Inferior parietal cortex (tissue), 1 donor: Measurements from ENCODE around the gene HPS4.
A peak's percentile ranks its signal among the peaks of the same experiment; 100 is the strongest.
"Not testable (repeated sequence)": the region's sequence is repeated elsewhere in the genome, so short reads cannot be mapped to it uniquely, and the experiment has no call there.

Experiments used
- DNase-seq: peaks from one replicate; pipeline ENCODE4 v3.0.0-alpha.2; 2016; ENCODE audit errors: extremely low spot score

The HPS4 gene

DNA sequence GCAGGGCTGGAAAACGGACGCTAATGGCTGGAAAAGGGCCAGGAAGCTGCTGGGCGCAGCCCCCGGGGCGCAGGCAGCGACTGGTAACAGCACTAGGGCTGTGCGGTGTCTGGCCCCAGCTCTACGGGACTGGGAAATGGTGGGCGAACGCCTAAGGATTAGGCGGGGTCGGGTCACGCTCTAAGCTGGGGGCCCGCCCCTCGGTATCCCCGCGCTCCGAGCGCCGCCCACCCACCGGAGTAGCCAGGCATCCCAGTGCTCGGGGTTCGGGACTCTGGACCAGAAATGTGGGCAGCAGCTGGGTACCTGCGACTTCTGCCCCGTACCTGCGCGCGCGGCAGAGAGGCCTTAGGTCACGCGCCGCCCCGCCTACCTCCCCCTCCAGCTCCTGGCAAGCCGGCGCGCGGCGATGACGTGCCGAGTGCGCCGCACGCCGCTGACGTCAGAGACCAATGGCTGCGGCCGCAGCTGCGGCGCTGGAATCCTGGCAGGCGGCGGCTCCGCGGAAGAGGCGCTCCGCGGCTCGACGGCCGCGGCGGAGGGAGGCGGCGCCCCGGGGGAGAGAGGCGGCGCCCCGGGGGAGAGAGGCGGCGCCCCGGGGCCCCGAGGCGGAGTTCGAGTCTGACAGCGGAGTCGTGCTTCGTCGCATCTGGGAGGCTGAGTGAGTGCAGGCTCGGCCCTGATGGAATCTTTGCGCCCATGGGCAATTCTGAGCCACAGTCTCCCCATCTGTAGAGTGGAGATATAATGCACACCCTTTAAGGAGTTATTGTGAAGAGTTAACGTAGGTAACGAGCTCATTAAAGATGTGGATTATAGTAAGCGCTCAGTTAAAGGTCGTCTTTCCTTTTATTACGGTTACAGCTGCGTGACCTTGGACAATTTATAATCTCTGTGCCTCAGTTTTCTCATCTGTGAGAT, at the start of gene HPS4, which contains the start of gene SRRD:
Gene HPS4 (minus strand): TSS at position 345 of the 921 bp plus-strand sequence. CDS start 2,021 bp downstream, outside the sequence.
Gene SRRD (plus strand): TSS at position 439 of the 921 bp plus-strand sequence. CDS start 14 bp downstream, at position 453.
- peak; percentile 87 for DNase-seq

DNA sequence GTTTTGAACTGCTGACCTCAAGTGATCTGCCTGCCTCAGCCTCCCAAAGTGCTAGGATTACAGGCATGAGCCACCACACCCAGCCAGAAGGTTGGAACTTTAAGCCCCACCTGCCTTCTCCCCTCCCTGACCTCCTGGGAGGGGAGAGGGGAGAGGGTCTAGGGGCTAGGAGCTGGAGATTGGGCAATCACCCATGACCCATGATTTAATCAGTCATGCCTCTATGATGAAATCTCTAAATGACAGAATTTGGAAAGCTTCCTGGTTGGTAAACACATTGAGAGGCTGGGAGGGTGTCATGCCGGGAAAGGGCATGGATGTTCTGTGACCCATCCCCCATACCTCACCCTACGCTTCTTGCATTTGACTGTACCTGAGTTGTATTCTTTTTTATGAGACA, 45.8 kb upstream of the HPS4 start:
- DNase-seq, result no peak

DNA sequence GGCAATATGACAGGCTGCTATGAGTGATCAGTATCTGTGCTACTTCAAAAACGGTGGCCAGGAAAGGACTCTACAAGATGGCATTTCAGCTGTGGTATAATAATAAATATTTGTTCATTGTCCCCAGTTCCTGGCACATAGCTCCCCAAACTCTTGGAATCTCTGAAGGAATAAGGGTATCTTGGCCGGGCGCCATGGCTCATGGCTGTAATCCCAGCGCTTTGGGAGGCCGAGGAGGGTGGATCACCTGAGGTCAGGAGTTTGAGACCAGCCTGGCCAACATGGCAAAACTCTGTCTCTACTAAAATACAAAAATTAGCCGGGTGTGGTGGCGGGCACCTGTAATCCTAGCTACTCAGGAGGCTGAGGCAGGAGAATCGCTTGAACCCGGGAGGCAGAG, 44.9 kb upstream of the HPS4 start:
- not testable (repeated sequence) for DNase-seq

DNA sequence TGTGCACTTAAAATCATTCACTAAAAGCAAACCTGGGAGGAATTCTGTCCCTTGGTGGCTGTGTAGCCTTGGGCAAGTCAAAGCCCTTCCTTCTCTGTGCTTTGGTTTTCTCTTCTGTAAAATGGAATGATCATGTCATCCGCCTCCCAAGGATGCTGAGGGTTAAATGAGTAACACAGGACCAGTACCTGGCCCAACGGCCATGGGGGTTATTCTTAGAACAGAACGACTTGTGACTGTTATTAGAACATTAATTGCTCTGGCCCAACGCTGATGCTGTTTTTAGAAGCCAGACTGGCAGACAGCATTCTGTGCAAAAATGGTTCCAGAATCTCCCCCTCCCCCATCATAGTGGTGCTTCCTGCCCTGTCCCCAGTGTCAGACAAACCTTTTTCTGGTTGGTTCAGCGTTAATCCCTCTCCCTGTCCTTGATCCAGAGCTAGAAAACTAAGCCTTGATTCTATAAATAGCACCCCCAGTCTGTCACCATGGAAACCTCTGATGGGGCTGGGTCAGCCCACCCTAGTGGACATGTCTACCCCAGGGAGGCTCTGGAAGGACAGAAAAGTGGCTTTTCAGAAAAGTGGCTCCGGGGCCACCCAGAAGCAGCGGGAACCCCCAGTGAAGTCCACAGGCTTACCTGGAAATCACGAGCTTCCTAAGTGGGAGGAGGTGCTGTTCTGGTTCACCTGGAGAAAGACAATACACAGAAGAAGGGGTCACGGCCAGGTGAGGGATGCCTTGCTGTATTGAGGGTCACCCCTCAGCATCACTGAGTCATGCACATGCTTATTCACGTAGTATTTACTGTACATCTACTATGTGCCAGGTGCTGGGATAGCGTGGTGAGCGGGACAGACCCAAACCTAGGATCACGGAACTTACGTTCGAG, 44.2 kb upstream of the HPS4 start:
- DNase-seq, result no peak

DNA sequence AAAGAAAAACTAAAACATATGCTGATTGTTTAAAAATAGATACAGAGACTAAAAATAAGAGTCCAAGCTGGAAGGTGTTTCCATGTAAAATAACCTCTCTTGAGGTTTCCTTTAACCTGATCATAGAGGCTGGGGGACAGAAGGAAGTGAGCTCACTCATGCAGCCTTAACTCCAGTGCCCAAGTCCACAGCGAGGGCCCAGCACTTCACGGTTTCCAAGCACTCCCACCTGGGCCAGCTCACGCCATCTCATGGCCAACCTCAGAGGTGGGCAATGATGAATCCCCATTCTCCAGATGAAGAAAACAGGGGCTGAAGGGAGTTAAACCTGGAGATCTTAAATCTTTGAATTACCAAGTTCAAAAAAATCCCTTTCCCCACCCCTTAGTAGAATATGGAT, 43.6 kb upstream of the HPS4 start:
- DNase-seq, result no peak

DNA sequence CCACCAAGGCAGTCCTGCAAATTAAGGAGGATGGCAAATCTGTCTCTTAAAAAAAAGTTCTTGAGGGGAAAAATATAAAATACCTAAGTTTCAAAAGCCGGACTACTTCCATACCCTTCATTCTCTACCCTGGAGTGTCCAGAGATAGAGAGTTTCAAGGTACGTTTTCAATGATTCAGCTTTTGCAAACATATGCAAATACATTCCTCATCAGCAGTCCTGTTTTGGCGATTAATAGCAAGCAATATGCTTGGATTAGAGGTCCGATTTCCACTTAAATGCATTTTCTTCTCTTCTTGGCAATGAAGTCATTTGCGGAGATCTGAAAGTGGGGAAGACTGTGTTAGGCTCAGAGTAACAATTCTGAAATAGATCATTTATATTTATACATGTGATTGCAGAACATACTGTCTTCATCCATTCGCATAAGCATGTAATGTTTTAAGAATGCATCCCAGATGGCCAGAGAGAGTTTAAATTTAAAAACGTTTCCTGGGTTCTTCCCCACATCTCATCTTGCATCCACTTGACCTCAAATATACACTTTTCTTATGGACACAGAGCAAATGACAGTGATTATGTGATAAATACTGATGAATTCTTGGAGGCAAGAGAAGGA, 42.5 kb upstream of the HPS4 start:
- DNase-seq, result peak; percentile 39

DNA sequence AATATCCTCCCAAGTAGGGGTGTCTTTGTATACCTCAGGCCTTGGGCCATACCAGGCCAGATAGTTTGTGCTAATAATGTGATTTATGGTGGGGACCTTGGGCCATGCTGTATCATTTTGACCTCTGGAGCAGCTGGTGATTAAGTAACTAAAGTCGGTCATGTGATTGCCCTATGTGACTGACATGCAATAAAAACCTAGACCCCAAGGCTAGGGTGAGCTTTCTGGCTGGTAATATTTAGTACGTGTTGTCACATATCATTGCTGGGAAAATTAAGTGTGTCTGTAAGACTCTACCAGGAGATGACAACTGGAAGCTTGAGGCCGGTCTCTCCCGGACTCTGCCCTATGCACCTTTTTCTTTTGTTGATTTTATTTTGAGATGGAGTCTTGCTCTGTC, 41.3 kb upstream of the HPS4 start:
- DNase-seq, result no peak

DNA sequence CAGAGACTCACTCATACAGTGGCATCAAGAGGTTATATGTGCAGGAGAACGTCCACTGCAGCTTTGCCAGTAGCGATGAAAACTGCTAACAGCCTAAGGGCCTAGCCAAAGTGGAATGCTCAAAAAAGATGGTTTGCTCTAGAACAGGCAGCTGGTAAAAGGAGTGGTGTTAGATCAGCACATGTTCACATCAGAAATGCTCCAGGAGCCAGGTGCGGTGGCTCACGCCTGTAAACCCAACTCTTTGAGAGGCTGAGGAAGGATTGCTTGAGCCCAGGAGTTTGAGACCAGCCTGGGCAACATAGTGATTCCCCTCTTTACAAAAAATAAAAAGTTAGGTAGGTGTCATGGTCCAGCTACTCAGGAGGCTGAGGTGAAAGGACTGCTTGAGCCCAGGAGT, 39.0 kb upstream of the HPS4 start:
- DNase-seq, result no peak

DNA sequence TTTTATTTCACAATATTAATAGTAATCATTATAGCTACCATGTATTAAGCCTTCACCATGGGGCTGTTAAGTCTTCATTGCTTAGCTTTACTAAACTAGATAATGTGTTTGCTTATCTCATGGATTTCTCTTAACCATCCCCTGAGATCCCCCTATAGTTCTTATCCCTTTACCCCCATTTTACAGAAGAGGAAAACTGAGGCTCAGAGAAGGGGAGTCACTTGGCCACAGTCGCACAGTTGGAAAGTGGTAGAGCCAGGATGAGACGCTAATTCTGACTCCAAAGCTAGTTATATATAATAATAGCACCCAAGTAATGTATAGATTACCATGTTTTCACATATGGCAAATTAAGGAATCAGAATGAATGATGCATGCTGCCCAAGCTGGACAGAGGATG, 38.4 kb upstream of the HPS4 start:
- DNase-seq, result no peak

DNA sequence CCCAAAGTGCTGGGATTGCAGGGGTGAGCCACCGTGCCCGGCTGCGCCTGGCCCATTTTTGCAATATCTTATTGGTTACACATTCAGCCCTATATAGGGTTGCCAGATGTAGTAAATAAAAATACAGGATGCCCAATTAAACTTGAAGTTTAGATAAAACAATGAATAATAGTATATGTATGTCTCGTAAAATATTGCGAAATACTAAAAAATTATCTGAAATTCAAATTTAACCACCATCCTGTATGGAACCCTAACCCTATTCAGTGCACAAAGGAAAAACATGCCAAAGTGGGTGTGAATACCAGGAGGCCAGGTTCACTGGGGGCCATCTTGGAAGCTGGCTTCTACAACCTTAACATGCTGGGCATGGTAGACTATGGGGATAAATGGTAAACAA, 33.8 kb upstream of the HPS4 start:
- no peak for DNase-seq

DNA sequence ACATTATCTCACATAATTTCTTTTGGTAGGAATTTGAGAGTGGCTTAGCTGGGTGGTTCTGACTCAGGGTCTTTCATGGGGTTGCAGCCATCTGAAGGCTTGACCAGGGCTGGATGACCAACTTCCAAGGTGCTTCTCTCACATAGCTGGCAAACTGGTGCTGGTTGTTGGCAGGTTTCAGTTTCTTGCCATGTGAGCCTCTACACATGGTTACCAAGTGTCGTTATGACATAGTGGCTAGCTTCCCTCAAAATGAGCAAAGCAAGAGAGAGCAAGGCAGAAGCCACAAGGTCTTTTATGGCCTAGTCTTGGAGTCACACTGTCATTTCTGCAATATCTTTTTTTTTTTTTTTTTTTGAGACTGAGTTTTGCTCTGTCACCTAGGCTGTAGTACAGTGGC, 32.9 kb upstream of the HPS4 start:
- DNase-seq, result no peak

DNA sequence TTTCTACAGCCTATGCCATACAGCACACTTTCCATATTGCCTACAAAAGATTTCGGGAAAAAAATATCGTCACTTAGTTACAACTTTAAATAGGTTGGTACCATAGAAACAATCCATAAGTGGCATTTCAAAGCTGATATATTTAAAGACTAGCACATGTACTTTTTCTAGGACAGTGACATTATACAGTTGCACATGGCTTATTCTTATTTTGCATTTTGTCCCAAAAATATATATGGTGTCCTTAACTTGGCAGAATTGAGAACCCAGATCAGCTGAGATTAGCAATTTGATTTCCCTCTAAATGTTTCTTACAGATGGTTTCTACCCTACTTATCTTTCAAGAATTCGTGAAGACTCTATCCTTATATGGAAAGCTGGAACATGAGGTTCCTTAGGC, 32.3 kb upstream of the HPS4 start:
- peak; percentile 54 for DNase-seq

DNA sequence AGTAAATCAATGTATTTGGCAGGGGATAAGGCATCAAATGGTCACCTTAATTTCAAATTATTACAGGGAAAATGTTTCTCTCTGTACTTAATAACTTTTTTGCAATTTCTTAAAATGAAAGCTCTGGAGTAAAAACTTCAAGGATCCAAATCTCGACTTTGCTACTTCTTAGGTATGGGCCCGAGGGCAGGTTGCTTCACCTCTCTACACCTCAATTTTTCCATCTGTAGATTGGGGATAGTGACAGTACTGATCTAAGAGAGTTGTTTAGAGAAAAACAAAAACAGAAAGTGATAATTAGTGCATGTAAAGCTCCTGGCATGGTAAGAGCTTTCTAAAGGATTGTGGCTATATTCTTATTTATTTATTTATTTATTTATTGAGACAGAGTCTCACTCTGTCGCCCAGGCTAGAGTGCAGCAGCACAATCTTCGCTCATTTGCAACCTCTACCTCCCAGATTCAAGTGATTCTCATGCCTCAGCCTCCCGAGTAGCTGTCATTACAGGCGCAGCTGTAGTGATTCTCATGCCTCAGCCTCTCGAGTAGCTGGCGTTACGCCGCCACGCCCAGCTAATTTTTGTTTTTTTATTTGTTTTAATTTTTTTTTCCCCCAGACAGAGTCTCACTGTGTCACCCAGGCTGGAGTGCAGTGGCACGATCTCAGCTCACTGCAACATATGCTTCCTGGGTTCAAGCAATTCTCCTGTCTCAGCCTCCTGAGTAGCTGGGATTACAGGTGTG, 31.0 kb upstream of the HPS4 start:
- DNase-seq, result no peak

DNA sequence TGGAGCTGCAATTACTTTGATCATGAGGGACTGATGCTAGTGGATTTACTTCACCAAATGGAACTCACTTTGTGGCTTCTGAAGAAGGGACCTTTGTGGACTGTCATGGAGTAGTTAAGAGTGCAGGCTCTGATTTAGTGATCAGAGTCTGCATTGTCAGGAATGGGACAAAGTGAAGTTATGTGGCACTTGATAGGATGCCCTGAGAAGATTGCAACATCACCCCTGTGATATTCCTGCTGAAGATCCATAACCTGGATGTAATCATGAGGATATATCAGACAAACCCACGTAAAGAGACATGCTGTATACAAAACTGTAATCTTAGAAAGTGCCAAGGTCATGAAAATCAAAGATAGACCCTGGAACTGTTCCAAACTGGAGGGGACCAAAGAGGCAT, 30.3 kb upstream of the HPS4 start:
- no peak for DNase-seq

DNA sequence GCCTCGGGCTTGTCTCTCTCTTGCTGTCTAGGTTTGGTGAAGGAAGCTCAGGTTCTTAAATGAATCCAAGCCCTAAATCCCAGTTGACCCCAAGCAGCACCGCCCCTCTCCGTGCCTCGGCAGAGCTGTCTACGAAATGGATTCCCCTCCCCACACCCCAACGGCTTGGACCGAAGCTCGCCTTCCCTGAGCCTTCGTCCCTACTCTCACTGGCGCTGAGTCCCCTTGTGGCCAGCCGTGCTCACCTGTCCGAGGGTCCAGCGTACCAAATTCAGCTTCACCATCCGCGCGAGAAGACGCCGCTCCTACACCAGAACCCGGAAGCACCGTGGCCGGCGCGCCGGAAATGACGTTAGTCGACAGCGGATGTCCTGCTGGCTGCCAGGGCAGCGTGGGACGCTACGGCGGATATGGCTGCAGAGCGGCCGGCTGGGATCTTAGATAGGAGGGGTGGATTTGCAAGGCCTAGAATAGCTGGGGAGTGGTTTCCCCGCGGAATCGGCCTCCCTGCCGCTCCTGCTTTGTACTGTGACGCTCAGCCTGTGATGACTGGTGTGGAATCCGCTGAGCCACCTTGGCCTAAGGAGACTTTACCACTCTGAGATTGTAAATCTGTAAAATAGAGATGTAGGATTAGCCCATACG, 28.7 kb upstream of the HPS4 start, which contains the start of gene TFIP11:
Gene TFIP11 (minus strand): TSS at position 325 of the 645 bp plus-strand sequence. CDS start 2,201 bp downstream, outside the sequence.
- peak; percentile 96 for DNase-seq

DNA sequence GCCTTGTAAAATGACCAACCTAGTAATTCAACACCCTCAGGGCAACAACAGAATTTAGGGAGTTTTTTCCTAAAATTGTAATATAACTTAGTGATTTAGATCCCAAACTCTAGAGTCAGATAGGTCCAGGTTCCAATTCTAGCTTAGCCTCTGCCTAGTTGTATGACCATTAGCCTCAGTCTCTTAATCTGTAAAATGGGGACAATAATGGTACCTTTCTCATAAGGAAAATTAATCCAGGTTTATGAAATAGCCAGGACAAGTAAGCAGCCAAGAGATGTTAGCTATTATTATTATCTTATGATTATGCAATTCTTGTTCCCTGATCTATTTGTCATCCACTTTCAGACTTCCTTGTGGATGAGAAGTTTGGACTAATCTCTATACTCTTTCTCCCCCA, 24.6 kb upstream of the HPS4 start:
- no peak for DNase-seq

DNA sequence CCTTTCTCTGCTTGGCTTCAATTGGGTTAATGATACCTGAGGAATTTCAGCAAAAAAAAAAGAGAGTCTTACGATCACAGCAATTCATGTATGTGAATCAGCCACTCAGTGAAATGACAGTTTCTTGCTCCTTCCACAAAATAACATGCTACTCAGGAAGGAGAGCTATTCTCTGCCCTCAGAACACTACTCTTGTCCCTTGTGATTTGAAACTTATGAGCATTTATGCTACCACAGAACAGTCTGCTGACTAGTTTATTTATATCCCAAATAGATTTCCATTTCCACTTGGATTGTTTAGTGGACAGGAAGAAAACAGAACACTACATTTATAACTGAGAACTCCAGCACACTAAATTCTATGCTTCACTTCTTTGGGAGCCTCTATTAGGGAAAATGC, 20.2 kb upstream of the HPS4 start:
- no peak for DNase-seq

DNA sequence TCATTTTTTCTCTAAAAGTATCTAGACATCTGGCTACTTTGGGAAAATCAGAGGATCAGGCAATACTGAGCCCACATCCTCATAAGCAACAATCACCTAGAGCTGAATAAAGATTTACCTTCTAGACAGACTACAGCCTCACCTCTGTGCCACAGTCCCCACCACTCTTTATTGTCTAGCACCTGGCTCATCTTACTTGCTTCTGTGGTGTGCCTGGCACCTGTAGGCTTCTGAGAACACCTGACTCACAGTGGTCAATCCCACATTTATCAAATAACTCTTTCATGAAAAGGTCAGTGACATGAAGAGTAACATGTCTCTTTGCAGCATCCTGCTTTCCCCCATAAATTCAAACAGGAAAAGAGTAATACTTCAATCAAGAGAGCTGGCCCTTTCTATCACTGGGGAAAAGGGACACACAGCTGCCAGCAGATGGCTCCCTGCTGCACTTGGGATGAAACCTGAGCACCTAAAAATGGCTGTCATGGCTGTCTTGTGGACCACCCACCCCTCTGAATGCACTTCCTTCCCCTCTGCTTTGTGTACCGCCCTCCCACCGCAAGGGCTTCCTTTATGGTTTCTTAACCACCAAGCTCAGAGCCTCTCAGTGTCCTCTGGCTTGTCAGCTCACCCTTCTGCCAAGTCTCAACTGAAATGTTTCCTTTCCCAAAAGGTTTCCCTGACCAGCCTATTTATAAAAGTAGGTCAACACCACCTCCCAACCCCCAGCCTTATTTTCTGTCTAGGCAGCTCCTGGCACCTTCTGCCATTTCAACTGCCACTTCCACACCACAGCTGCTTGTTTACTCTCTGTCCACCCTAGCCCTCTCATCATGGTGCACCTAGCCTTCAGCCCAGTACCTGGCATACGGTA, 19.3 kb upstream of the HPS4 start:
- no peak for DNase-seq

DNA sequence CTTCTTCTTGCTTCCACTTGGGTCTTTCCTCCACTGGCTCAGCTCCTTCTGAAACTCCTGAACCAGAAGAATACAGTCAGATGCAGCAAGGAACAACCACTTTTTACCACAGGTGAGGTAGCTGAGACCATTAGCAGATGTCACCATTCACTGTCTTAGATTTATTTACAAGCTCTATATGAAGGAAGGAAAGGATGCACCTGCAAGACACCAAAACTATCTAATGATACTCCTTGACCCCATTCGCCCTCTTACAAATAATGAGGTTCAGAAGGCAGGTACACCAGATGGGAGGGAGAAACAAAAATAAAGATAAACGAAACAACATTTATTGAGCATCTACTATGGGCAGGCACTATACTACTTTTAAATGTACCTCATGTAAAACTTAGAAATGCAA, 18.4 kb upstream of the HPS4 start:
- DNase-seq, result no peak
